ENCODE results near the gene RPL14.
"Not testable (repeated sequence)": the region's sequence is repeated elsewhere in the genome, so short reads cannot be mapped to it uniquely, and the experiment has no call there.

Gene RPL14

GRCh38 chr3:40456940-40457823 lies at the start of gene RPL14:
TSS of gene RPL14 (plus strand) at chr3:40457339. CDS start at chr3:40457472, 133 bp downstream.
- DNase-seq (ENCODE audit: low read depth, low spot score) = peak; percentile 95

DNA sequence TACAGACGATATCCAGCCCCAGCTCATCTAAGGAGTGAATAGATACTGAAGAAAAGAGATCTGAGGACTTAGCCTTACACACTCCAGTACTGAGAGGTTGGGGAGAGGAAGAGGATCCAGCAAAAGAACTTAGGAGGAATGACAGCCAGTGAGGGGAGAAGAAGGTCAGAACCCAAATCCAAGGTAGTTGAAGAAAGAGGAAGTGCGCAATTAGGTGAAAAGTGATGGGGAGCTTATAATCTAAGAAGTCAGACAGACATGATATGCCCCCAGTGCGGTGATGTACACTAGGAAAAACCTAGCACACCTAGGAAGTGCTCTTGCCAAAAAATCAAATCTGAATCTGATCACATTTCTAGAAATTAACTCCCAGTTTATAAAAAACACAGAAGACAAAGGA lies 49.5 kb upstream of the RPL14 start:
- no peak for DNase-seq (ENCODE audit: low read depth, low spot score)

GRCh38 chr3:40414270-40414669 lies 42.9 kb upstream of the RPL14 start:
- no peak for DNase-seq (ENCODE audit: low read depth, low spot score)

GRCh38 chr3:40417845-40418543 lies 39.1 kb upstream of the RPL14 start:
- DNase-seq (ENCODE audit: low read depth, low spot score) = no peak

- no peak for DNase-seq (ENCODE audit: low read depth, low spot score)
Measured at GRCh38 chr3:40422861-40423260, 34.3 kb upstream of the RPL14 start.

DNA sequence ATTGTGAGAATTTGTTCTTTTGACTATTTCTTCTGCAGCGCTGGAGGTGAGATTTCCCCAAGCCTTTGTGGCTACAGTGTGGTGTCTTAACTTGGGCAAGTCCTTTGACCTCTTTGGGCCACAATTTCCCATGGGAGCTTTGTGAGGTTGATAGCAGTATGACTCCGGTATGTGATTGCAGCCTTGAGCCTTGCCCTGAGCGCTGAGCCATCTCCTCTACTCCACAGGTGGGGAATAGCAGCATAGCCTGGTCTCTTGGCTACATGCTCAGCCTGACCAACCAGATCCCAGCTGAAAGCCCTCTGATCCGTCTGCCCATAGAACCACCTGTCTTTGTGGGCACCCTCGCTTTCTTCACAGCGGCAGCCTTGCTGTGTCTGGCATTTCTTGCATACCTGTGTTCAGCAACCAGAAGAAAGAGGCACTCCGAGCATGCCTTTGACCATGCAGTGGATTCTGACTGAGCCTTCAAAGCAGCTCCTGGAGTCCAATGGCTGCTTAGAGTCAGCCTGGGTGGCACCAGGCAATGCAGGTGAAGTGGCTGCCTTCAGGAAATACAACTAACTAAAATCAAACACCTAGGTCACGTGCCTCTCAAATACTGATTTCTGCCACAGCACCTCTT lies 30.0 kb upstream of the RPL14 start:
- peak; percentile 2 for DNase-seq (ENCODE audit: low read depth, low spot score)

DNA sequence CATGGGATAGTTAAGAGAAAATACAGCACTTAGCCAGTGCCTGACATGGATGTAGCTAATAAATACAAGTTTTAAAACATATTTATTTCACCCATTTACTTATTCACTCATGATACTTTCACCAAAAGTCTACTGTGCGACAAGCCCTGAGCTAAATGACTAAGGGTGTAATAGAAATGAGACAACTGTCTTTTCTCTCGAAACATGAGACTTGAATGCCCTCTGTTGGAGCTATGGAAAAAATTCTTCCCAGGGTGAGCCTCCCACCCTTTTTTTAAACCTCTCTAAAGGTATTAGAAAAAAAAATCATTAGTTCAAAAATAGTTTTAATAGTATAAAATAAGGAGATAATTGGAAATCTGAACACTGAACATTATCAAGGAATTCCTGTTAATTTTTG lies 24.3 kb upstream of the RPL14 start:
- no peak for DNase-seq (ENCODE audit: low read depth, low spot score)

- DNase-seq (ENCODE audit: low read depth, low spot score) = no peak
Measured at GRCh38 chr3:40437889-40438288, 19.2 kb upstream of the RPL14 start.

DNA sequence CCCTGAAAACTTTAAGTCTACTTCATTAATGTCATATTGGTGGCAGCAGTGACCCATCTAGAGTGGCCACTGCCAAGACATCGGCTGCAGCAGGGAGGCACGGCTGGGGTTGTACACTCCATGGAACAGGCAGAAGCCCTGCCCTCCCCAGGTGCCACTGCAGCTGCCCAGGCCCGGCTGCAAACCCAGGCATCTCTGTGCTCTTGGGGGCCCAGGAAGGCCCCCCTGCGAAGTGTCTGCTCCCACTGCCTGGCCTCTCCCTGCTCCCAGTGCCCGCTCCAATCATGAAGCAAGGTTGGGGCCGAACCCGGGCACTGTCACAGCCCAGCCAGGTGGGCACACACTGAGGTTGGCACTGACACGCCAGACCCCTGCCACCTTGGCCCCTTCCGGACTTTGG lies 12.1 kb upstream of the RPL14 start:
- DNase-seq (ENCODE audit: low read depth, low spot score) = no peak

- no peak for DNase-seq (ENCODE audit: low read depth, low spot score)
Measured at GRCh38 chr3:40445880-40446279, 11.3 kb upstream of the RPL14 start.

GRCh38 chr3:40450438-40450837 lies 6.7 kb upstream of the RPL14 start:
- no peak for DNase-seq (ENCODE audit: low read depth, low spot score)

GRCh38 chr3:40451551-40451950 lies 5.6 kb upstream of the RPL14 start:
- no peak for DNase-seq (ENCODE audit: low read depth, low spot score)

- DNase-seq (ENCODE audit: low read depth, low spot score) = no peak
Measured at GRCh38 chr3:40452057-40452456, 5.1 kb upstream of the RPL14 start.

DNA sequence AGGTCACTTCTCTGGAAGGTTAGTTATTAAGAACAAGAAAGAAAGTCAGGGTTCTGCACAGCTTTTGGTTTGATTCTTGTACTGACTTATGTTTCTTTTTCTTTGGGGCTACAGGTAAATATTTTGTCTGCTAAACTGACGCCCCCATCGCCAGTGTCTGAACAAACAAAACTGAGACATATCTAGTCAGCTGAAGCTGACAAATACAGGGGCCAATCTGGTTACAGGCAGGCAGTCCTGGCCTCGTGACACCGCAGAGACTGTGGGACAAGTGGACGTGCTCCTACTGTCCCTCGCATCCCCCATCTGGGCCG lies 4.6 kb upstream of the RPL14 start:
- no peak for DNase-seq (ENCODE audit: low read depth, low spot score)

DNA sequence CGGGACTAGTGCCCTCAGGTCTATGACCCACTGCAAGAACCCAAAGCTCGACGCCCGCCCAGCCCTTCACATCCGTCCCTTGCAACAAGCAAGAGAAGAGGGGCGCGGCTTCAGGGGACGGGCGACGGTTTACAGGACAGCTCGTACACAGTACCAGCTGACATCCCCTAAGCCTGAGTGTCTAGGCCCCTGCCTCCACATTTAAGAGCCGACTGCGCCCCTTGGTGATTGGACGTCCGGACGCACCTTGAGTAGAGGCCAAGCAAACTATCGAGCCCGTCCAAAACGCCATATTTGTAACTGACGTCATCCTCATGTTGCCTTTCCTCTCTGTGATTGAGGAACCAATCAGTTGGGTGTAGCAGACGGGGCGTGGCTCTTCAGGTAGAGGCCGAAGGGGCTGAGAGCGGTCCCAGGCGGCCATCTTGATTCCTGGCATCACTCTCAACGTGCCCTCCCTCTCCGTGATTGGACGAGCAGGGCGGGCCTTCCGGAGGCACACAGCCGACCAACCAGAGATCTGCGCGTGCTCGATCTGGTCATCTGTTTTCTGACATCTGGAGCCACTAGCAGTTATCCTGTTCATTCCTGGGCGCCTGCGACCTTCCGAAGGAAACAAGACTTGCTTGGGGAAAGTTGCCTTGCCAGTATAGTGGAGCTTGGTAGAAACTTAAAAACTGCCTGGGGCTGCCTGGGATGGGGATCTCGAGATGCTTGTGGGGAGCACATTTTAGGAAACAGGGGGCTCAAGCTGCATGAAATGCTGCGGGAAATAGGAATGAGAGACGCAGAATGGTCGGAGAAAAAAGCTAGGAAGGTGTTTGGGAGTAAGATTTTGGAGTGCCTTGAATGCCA lies 4.0 kb upstream of the RPL14 start:
- peak; percentile 100 for DNase-seq (ENCODE audit: low read depth, low spot score)

DNA sequence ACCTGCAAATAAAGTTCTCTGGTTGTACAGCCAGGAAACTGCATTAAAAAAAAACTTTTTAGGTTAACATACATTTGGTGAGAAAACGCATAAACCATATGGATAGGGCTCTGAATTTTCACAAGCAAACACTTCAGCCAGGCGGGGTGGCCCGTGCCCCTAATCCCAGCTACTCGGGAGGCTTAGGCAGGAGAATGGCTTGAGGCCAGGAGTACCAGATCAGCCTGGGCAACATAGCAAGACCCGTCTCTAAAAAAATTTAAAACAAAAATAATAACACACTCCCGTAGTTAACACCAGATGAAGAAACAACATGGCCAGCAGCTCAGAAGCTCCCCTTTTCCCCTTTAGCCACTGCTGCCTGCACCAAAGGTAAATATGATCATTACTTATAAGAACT lies 3.2 kb upstream of the RPL14 start:
- DNase-seq (ENCODE audit: low read depth, low spot score) = no peak

GRCh38 chr3:40455328-40455727 lies 1.8 kb upstream of the RPL14 start:
- DNase-seq (ENCODE audit: low read depth, low spot score) = no peak

DNA sequence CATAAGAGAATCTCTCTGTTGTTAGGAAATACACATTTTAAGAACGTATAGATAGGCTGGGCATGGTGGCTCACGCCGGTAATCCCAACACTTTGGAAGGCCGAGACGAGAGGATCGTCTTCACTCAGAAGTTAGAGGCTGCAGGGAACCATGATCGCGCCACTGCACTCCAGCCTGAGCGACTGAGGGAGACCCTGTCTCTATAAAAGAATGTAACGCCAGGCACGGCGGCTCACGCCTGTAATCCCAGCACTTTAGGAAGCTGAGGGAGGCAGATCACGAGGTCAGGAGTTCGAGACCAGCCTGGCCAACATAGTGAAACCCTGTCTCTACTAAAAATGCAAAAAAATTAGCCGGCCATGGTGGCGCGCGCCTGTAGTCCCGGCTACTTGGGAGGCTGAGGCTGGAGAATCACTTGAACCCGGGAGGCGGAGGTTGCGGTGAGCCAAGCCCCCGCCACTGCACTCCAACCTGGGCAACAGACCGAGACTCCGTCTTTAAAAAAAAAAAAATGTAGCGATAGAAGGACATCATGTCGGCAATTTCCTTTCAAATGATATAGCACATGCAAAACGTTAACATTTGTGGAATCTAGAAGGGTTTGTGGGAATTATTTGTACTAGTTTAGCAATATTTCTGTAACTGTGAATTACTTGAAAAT lies 730 bp upstream of the RPL14 start:
- peak; percentile 15 for DNase-seq (ENCODE audit: low read depth, low spot score)

- no peak for DNase-seq (ENCODE audit: low read depth, low spot score)
Measured at GRCh38 chr3:40458473-40458872, 1.3 kb downstream of the RPL14 start.

- DNase-seq (ENCODE audit: low read depth, low spot score) = not testable (repeated sequence)
Measured at GRCh38 chr3:40460481-40460880, 3.3 kb downstream of the RPL14 start.

GRCh38 chr3:40461161-40461560 lies 4.0 kb downstream of the RPL14 start:
- no peak for DNase-seq (ENCODE audit: low read depth, low spot score)

Data from ELF-1 (cell line).